Thymus (tissue), 11 donors: ENCODE results near the gene KLHL24. TPM values are rescaled to one million over a fixed set of nuclear protein-coding genes. Genes with fewer than 3 reads are reported as not detected.
"Not testable (repeated sequence)": the region's sequence is repeated elsewhere in the genome, so short reads cannot be mapped to it uniquely, and the experiment has no call there.

Experiments used
- DNase-seq, 9 donors: peaks; one replicate each; pipeline ENCODE4 v3.0.0-alpha.2; 2013; ENCODE audit warnings: low spot score in 9 of 9, low read depth in 6 of 9, missing footprints in 1 of 9
- H3K27ac ChIP-seq, 2 donors: one replicate each; pipeline ENCODE4 v1.5.1; 2013; ENCODE audit warnings: control low read depth in 1 of 2, low read depth in 1 of 2, low read length in 1 of 2, mild to moderate bottlenecking in 1 of 2, moderate library complexity in 1 of 2
- H3K27me3 ChIP-seq, 2 donors: one replicate each; pipeline ENCODE4 v1.5.1; 2013; ENCODE audit warnings: low read length in 1 of 2; ENCODE audit not compliant: control insufficient read depth in 2 of 2, insufficient read depth in 1 of 2
- H3K36me3 ChIP-seq, 2 donors: one replicate each; pipeline ENCODE4 v1.5.1; 2013; ENCODE audit warnings: low read length in 1 of 2, mild to moderate bottlenecking in 1 of 2, moderate library complexity in 1 of 2; ENCODE audit not compliant: control insufficient read depth in 2 of 2, insufficient read depth in 2 of 2
- H3K4me1 ChIP-seq, 2 donors: one replicate each; pipeline ENCODE4 v1.5.1; 2013; ENCODE audit warnings: low read length in 2 of 2; ENCODE audit not compliant: control insufficient read depth in 2 of 2, insufficient read depth in 2 of 2
- H3K4me3 ChIP-seq, 2 donors: one replicate each; pipeline ENCODE4 v1.5.1; 2013; ENCODE audit warnings: low read length in 2 of 2, control low read depth in 1 of 2, mild to moderate bottlenecking in 1 of 2
- H3K9me3 ChIP-seq, 2 donors: one replicate each; pipeline ENCODE4 v1.5.1; 2013; ENCODE audit warnings: low read length in 1 of 2, mild to moderate bottlenecking in 1 of 2; ENCODE audit not compliant: control insufficient read depth in 2 of 2, insufficient read depth in 1 of 2
- WGBS: extraction: QIAGEN DNeasy Blood & Tissue Kit; methylation state at CpG from one replicate; pipeline ENCODE4 v1.1.7; 2013; 5-methylcytosine and 5-hydroxymethylcytosine counted together
- polyA plus RNA-seq: library from polyadenylated mRNA; stranded (reverse); fragments of 200-250 nt; gene quantifications from one replicate; pipeline ENCODE4 v1.2.3, GENCODE V29; 2013
- total RNA-seq: library from RNA; stranded (reverse); fragments of 120-200 nt; gene quantifications from one replicate; pipeline ENCODE4 v1.2.4, GENCODE V29; 2013
- donor health status: healthy.

KLHL24 gene
- total and polyA plus RNA-seq, 2 donors: 23.1 to 42.1 TPM

DNA sequence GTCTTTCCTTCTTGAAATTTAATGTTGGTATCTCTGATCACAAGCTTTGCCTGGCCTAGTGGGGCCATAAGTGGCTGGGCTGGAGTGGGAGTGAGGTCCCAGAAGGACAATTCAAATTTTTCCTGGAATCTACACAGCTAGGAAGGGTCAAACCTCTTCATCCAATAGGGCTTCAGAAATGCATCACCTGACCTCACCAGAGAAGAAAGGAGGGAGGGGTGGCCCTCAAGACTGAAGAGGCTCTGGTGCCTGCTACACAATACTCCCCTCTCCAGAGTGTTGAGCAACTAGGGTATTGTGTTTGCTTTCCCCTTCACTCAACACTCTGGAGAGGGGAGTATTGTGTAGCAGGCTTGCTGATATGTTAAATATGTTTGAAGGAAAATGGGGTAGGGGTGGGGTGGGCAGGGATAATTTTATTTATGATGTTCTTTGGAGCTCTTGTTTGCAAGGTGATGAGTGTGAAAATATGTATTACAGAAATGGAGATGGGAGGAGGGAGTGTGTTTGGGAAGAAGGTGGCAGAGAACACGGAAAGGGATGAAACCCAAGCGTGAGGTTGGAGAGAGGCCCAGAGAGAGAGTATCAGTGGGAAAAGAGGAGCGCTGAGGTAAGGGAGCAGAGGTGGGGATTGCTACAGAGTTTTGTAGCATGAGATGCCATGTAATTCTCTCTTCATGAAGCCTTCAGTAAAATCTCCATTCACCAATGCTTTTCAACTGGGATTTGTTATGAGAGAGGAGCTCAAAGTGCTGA lies 5.7 kb upstream of the KLHL24 start:
- 94% methylated on average over 3 of the region's 3 CpGs for WGBS
- Histone ChIP-seq H3K27me3 (no peaks in the 10 kb centered on the region), H3K4me1 (peaks cover 0 to 1% of the 10 kb centered on the region in 2 donors), H3K27ac (no peak overlapping the region), H3K36me3 (no peaks in the 10 kb centered on the region), H3K4me3 (no peak overlapping the region), H3K9me3 (no peaks in the 10 kb centered on the region)
- no peak for DNase-seq

DNA sequence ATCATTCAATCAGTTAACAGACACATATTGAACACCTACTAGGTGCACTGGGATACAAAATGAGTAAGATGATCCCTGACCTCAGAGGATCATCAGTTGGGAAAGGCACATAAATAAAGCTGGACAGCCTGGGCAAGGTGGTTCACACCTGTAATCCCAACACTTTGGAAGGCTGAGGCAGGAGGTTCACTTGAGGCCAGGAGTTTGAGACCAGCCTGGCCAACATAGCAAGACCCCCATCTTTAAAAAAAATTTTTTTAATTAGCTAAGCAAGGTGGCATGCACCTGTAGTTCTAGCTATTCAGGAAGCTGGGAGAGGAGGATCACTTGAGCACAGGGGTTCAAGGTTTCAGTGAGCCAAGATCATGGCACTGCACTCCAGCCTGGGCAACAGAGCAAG lies 3.7 kb upstream of the KLHL24 start:
- no peak overlapping the region for H3K4me3 ChIP-seq
- H3K9me3 ChIP-seq: no peaks in the 10 kb centered on the region
- no peak for DNase-seq
- H3K4me1 ChIP-seq: peaks cover 4 to 7% of the 10 kb centered on the region in 2 donors
- H3K27me3 ChIP-seq: no peaks in the 10 kb centered on the region
- H3K27ac ChIP-seq: no peak overlapping the region
- no peaks in the 10 kb centered on the region for H3K36me3 ChIP-seq

DNA sequence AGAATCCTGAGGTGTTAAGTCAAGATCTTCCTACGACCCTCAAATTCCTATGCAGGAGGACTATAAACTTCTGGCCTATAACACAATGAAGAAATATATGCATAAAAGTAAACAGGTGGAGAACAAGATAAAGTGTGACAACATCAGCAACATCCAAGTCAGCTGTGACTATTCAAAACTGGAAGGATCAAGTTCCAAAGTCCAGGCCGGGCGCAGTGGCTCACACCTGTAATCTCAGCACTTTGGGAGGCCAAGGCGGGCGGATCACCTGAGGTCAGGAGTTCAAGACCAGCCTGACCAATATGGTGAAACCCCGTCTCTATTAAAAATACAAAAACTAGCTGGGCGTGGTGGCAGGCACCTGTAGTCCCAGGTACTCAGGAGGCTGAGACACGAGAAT lies 2.7 kb upstream of the KLHL24 start:
- H3K4me1 ChIP-seq, H3K27ac ChIP-seq, H3K27me3 ChIP-seq, H3K36me3 ChIP-seq, H3K4me3 ChIP-seq, DNase-seq, H3K9me3 ChIP-seq: not testable (repeated sequence)
- 98% methylated on average over 8 of the region's 8 CpGs for WGBS

DNA sequence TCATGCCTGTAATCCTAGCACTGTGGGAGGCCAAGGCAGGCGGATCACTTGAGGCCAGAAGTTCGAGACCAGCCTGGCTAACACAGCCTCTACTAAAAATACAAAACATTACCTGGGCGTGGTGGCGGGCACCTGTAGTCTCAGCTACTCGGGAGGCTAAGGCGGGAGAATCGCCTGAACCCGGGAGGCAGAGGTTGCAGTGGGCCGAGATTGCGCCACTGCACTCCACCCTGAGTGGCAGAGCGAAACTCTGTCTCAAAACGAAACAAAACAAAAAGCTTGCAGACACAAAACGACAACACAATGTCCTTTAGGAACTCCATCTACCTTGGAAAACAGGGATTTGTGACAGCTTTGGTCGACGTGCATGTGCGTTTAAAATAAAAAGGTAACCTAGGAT lies 716 bp upstream of the KLHL24 start:
- Histone ChIP-seq H3K4me1 (peaks cover 11 to 12% of the 10 kb centered on the region in 2 donors), H3K4me3 (peak overlapping the region in 1 of 2 donors; percentile 99), H3K9me3 (no peaks in the 10 kb centered on the region), H3K36me3 (no peaks in the 10 kb centered on the region), H3K27ac (peak overlapping the region in 1 of 2 donors; percentile 95), H3K27me3 (no peaks in the 10 kb centered on the region)
- no peak for DNase-seq
- WGBS: 85% methylated on average over 16 of the region's 16 CpGs

DNA sequence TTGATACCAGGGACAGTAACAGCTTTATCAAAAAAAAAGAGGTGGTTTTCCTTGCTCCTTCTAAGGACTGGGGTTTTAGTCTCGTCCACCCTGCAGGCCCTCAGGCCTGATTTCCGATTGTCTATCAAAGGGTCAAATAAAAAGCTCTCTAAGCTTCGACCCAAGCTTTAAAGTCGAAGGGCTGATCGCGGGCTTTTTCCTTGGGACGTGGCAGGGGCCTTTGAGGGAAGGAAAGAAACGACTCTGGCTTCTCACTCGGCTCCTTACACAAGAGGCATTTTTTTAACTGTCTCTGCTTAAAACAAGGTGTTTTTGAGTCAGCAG lies 354 bp upstream of the KLHL24 start:
- DNase-seq: no peak
- no peaks in the 10 kb centered on the region for H3K9me3 ChIP-seq
- H3K27ac ChIP-seq: peak overlapping the region; percentile 75 to 95
- H3K4me1 ChIP-seq: peaks cover 11 to 12% of the 10 kb centered on the region in 2 donors
- peak overlapping the region; percentile 69 to 99 for H3K4me3 ChIP-seq
- WGBS: 7% methylated on average over 9 of the region's 9 CpGs
- H3K27me3 ChIP-seq: no peaks in the 10 kb centered on the region
- H3K36me3 ChIP-seq: no peaks in the 10 kb centered on the region

DNA sequence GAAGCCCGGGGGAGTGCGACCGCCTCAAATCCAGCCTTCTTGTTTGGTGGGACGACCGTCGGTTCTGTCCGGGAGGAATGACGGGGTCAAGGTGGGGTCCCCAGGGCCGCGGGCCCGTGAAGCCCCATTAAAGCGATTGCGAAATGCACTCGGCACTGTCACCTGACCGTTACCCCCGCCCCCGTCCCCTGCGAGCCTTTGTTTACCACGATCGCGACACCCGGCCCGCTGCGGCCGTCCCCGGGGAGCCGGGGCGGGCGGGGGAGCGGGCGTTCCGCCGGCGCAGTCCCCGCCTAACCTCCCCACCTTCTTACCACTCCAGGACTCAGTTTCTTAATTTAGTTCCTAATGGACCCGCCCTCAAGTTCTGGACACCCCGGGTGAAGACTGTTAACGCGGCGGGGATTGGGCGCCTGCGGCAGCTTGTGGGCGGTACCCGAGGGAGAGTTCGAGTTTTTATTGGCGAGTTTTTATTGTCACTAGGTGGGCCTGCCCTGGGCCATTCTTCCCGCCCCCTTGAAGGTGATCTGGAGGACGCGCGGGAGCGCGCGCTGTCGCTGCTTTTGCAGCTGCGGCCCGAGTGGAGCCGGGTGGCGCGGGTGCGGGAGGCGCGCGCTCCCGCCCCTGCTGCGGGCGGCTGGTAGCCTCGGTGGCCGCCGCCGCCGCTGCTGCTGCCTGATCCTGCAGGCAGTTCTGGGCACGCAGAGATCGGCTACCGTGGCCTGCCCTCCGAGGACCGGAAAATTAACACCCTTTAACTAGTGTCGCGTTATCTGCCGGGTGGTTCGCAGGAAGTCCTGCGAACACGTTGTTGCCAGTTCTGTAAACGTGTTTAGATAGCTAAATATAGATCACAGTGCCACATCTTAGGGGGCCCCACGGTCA lies 1.0 kb downstream of the KLHL24 start:
- no peaks in the 10 kb centered on the region for H3K27me3 ChIP-seq
- H3K4me1 ChIP-seq: peaks cover 11 to 12% of the 10 kb centered on the region in 2 donors
- H3K27ac ChIP-seq: peak overlapping the region; percentile 95 to 100
- no peaks in the 10 kb centered on the region for H3K36me3 ChIP-seq
- peak; percentile 85 to 97 (median 92) for DNase-seq
- H3K9me3 ChIP-seq: no peaks in the 10 kb centered on the region
- under 1% methylated on average over 84 of the region's 84 CpGs for WGBS
- peak overlapping the region; percentile 69 to 99 for H3K4me3 ChIP-seq

DNA sequence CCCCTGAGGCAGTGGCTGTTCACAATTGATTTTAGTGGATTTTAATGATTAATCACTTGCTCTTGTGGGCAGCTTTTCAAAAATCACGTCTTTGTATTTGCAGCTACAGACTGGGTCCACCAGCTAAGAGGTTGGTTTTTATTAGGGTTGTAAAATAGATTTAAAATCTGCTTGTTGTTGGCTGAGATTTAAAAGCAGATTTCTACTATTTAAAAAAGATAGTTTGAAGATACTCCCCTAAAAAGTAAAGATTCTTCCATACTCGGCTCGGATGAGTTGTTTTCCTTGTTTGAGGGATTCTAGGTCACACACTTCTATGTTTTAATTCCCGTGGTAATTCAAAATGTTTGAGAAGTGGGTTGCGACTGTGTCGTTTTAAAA lies 1.7 kb downstream of the KLHL24 start:
- Histone ChIP-seq H3K27ac (peak overlapping the region; percentile 95 to 100), H3K4me3 (peak overlapping the region; percentile 69 to 99), H3K27me3 (no peaks in the 10 kb centered on the region), H3K4me1 (peaks cover 11 to 12% of the 10 kb centered on the region in 2 donors), H3K9me3 (no peaks in the 10 kb centered on the region), H3K36me3 (no peaks in the 10 kb centered on the region)
- DNase-seq: no peak
- WGBS: 61% methylated on average over 6 of the region's 6 CpGs

DNA sequence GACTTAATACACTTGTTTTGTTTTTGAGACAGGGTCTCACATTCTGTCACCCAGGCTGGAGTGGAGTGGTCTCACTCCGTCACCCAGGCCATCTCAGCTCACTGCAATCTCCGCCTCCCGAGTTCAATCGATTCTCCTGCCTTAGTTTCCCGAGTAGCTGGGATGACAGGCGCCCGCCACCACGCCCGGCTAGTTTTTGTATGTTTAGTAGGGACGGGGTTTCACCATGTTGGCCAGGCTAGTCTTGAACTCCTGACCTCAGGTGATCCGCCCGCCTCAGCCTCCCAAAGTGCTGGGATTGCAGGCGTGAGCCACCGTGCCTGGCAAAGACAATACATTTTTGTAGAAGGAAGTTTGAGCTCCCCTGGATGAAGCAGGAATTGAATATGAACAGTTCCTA lies 2.2 kb downstream of the KLHL24 start:
- peaks cover 11 to 12% of the 10 kb centered on the region in 2 donors for H3K4me1 ChIP-seq
- H3K36me3 ChIP-seq, H3K27ac ChIP-seq, H3K9me3 ChIP-seq, DNase-seq, H3K4me3 ChIP-seq, H3K27me3 ChIP-seq: not testable (repeated sequence)
- 95% methylated on average over 14 of the region's 14 CpGs for WGBS

DNA sequence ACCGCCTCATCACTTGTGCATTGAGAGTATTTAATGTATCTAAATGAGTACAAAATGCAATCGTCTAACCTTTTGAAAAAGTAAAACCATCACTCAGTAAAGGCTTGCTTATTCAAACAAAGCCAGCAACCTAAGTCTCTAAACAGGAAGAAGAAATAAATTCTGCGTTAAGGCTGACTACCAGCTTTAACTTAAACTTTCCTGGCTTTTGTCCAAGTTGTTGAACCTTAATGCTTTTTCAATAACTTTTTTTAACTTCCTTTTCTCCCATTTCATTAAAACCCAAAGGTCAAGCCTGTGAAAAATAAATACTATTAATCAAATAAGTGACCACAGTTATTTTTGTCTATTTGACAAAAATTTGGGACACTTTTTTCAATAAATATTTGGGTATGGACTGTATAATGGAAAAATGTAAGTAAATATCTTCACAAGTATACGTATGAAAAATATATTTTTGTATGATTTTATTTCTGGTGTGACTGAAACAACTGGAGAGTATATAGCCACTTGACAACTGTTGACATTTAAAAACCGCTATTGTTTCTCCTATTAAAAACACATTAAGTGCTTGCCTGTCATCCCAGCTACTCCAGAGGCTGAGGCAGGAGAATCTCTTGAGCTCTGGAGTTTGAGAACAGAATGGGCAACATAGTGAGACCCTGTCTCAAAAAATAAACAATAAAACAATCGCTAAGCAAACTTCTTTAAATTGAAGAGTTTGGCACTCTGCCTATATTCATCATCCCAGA lies 2.9 kb downstream of the KLHL24 start:
- Histone ChIP-seq H3K27ac (no peak overlapping the region), H3K4me3 (no peak overlapping the region), H3K27me3 (no peaks in the 10 kb centered on the region), H3K4me1 (peaks cover 11 to 12% of the 10 kb centered on the region in 2 donors), H3K9me3 (no peaks in the 10 kb centered on the region), H3K36me3 (no peaks in the 10 kb centered on the region)
- peak in 1 of 9 donors; percentile 13 for DNase-seq
- WGBS: 74% methylated on average over 6 of the region's 6 CpGs
